Fibroblast of peridontal ligament (primary cell): ENCODE results near the gene NME8.
"Not testable (repeated sequence)": the region's sequence is repeated elsewhere in the genome, so short reads cannot be mapped to it uniquely, and the experiment has no call there.

Source experiments
- DNase-seq: peaks from one replicate; pipeline ENCODE4 v3.0.0-alpha.2; 2010; ENCODE audit errors: extremely low read depth

The NME8 gene

GRCh38 chr7:37848297-37848696 lies at the start of gene NME8:
Gene NME8, plus strand, starts transcription at chr7:37848597. Its CDS starts 1,670 bp downstream, at chr7:37850267.
- no peak for DNase-seq

GRCh38 chr7:37806152-37806551 lies 42.2 kb upstream of the NME8 start:
- DNase-seq, result no peak

- DNase-seq, result not testable (repeated sequence)
These were observed 36.2 kb upstream of the NME8 start for GRCh38 chr7:37812161-37812580.

- no peak for DNase-seq
These were observed 32.6 kb upstream of the NME8 start for GRCh38 chr7:37815671-37816371.

GRCh38 chr7:37816922-37817590 lies 31.3 kb upstream of the NME8 start:
- no peak for DNase-seq

GRCh38 chr7:37817591-37817960 lies 30.8 kb upstream of the NME8 start:
- no peak for DNase-seq

- no peak for DNase-seq
These were observed 30.2 kb upstream of the NME8 start for GRCh38 chr7:37817996-37818720.

- DNase-seq, result no peak
These were observed 27.5 kb upstream of the NME8 start for GRCh38 chr7:37820708-37821468.

GRCh38 chr7:37822946-37823345 lies 25.5 kb upstream of the NME8 start:
- DNase-seq, result no peak

- no peak for DNase-seq
These were observed 24.8 kb upstream of the NME8 start for GRCh38 chr7:37823557-37823956.

GRCh38 chr7:37825038-37825437 lies 23.4 kb upstream of the NME8 start:
- no peak for DNase-seq

- DNase-seq, result no peak
These were observed 21.6 kb upstream of the NME8 start for GRCh38 chr7:37826825-37827224.

- no peak for DNase-seq
These were observed 17.2 kb upstream of the NME8 start for GRCh38 chr7:37831244-37831643.

GRCh38 chr7:37832194-37832593 lies 16.2 kb upstream of the NME8 start:
- peak; percentile 1 for DNase-seq

GRCh38 chr7:37833107-37833817 lies 15.1 kb upstream of the NME8 start:
- DNase-seq, result peak; percentile 55

- peak; percentile 1 for DNase-seq
These were observed 14.6 kb upstream of the NME8 start for GRCh38 chr7:37833818-37834146.

GRCh38 chr7:37853468-37853867 lies 5.1 kb downstream of the NME8 start:
- DNase-seq, result no peak

GRCh38 chr7:37882086-37882485 lies 33.7 kb downstream of the NME8 start:
- DNase-seq, result no peak

GRCh38 chr7:37893359-37893758 lies 45.0 kb downstream of the NME8 start:
- DNase-seq, result no peak

GRCh38 chr7:37894671-37895070 lies 46.3 kb downstream of the NME8 start:
- no peak for DNase-seq

GRCh38 chr7:37899712-37900247 lies 51.4 kb downstream of the NME8 start:
- DNase-seq, result no peak
